IPS DF 4.7 (cell line): ENCODE results near the gene OPCML.
A peak's percentile ranks its signal among the peaks of the same experiment; 100 is the strongest.

ENCODE experiments used
- DNase-seq: peaks from one replicate; pipeline ENCODE4 v3.0.0-alpha.2; 2013; ENCODE audit warnings: low spot score; ENCODE audit errors: extremely low read depth

OPCML gene

GRCh38 chr11:132588366-132588765 lies 943.9 kb downstream of the OPCML start:
- DNase-seq, result no peak

DNA sequence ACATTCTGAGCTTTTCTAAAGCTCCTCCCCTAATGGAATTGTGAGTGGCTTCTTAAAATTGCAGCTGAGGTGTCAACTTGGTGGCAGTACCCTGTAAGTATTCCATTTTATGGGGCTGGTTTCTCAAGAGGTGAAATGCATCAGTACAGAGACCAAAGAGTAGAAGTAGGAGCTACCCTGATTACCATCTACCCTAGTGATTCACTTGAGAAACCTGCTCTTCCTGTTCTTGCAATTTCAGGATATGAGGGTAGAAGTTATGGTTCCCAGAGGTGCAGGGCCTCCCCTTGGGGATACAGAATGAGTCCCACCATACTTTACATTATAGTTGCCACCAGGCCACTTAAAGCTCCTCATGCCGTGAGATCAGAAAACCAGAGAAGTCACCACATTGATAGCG lies 944.6 kb downstream of the OPCML start:
- no peak for DNase-seq

DNA sequence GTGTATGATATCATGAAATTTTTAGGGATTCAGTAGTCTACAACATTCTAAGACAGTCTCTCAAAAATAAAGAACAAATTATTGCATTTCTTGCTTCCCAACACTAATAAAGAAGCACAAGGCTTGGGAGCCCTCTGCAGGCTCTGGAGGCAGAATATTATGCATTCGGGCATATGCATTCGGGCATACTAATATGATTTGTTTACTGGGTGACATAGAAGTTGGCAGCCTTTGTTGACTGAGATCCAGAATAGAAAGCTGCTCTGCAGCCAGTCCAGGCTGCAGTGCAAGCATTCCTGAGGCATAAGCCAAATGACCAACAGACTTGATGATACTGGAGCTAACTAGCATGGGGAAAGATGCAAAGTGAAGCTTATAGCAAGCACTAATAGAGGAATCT lies 945.5 kb downstream of the OPCML start:
- DNase-seq, result no peak

- no peak for DNase-seq
Observed at GRCh38 chr11:132579634-132580327, 952.5 kb downstream of the OPCML start.

DNA sequence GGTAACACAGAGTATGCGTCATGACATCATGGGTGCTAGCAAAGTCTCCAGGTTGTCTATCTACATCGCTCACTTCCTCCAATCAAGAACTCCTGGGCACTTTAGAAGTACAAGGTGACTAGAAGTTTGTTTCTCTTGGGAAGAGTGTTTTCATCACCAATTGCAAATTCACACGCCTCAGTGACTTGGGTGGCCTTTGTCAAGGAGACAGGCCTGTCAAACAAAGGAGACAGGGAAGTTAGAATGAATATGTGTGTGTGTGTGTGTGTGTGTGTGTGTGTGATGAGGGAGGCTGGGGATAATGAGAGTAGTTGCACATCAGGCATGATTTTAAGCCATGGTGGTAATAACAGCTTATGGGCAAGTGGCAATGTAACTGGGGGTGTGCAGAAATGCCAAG lies 953.2 kb downstream of the OPCML start:
- DNase-seq, result no peak

DNA sequence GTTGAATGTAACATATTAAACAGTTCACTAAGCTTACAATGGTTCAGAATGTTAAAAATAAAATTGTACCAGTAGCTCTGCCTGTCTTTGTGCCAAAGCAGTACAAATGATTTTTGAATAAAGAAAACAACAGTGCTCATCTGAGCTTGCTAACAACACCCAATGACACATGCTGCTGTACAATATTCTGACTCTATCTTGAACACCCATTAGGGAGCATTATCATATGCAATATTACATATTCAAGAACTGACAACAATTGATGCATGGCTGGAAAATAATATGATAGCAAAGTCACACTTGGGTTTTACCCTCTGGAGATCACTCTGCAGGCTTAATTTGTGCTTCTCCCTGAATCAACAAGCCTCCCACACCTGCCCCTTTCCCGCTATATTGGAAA lies 953.7 kb downstream of the OPCML start:
- DNase-seq, result no peak

DNA sequence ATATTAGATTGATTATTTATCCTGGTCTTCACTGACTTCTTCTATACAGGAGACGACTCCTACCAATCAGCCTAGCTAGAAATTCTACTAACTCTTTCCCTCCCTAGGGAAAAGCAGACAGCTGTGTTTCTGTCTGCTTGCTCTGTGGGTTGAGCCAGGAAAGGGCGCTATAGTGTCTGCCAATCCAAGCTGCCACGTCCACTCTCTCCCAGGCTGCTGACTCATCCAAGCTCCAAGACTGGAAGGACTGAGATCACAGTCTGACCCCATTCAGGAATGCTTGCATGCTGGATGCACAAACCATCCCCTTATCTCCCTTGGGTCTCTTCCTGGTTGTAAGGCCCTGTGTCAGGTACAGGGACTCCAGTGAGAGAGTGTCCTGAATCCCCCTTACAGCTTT lies 955.6 kb downstream of the OPCML start:
- peak; percentile 9 for DNase-seq

DNA sequence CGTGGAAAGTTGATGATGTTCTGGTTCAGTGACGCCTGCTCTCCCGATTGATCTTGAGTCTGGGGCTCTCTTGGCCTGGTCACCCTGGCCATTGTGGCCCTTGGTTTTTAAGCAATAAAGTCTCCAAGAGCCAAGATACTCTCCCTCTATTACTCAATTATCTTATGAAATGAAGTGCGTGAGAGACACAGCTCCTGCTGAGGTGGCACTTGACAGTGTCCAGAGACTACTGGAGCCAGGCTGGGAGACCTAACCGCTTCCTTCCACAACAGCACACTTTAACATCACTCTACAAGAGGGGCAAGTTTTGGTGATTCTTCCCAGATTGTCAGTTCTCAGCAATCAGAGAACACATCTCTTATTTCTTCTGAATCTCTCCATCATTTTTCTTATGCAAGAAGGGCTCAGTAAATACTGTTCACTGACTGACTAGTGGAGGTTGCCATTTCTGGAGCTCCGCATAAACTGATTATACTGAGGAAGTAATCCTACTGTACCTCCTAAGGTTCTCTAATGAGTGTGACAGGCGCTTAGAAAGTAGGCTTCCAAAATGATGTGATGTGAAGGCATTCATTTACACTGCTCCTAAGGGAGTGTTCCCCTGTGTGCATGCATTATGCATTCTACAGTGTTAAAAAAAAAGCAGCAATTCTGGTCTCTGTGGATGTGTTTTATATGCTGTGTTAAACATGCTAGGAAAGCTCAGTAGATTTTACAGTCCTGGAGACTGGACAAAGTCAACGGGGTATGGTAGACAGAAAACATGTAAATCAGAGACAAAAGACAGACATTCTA lies 968.0 kb downstream of the OPCML start:
- no peak for DNase-seq

DNA sequence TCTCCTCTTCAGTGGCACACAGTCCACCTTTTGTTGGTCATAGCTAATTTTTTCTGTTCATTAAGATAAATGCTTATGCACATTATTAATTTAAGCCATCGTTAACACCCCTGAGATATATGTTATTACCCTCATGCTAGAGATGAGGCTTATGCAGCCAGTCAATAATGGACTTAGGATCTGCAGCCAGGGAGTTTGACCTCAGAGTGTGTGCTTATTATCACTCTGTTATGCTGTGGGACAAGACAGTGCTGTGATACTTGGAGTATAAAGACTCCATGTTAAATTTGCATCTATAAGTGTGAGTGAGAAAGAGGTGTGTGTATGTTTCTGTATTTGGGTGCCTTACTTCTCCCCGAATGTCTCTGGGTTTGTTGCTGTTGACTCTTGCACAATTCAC lies 969.3 kb downstream of the OPCML start:
- DNase-seq, result no peak

GRCh38 chr11:132561937-132562336 lies 970.4 kb downstream of the OPCML start:
- no peak for DNase-seq

DNA sequence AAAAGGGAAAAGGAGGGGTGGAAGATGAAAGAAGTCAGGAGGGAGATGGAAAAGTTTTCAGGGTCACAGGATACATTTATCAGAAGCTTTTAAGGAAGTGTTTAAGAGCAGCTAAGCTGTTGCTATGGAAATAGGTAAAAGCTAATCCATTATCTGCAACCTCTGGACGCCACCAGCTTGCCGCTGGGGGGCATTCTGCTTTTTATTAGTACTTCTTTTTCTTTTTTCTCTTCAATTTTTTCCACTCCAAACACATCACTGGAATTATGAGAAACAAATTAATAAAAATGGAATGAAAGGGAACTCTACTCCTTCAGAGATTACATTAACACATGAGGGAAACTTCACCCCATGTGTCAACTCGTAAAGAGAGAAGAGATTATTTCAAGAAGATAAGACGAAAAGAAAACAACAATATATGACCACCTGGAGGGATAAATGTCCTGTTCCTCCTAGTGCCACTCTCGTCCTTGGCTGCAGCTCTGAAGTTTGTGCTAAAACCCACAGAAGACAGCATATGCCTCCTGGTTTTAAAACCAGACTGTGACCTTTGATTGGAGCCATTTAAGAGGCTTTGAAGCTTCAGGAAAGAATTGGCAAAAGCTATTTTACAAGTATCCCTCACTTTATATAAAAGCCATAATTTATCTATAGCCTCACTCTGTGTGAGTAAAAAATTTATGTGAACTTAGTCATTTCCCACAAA lies 972.8 kb downstream of the OPCML start:
- DNase-seq, result no peak

GRCh38 chr11:132556316-132556715 lies 976.0 kb downstream of the OPCML start:
- DNase-seq, result no peak

GRCh38 chr11:132555617-132556016 lies 976.7 kb downstream of the OPCML start:
- no peak for DNase-seq

- no peak for DNase-seq
Observed at GRCh38 chr11:132551016-132551415, 981.3 kb downstream of the OPCML start.

DNA sequence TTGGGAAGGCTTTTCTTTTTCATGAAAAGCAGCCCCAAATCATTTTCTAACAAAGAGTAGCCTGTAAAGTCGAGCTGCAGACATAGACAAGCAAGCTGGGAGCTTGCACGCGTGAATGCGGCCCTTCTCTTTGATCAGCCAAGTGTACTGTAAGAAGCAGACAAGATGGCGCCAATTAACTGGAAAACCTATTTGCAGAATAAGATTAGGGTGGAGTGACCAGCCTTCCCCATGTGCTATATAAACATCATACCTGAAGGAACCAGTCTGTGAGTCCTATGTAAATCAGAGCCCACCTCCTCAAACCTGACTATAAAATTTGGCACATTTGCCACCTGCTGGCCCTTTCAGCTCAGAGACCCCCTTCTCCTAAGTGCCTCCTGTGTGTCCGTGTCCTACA lies 982.7 kb downstream of the OPCML start:
- no peak for DNase-seq

DNA sequence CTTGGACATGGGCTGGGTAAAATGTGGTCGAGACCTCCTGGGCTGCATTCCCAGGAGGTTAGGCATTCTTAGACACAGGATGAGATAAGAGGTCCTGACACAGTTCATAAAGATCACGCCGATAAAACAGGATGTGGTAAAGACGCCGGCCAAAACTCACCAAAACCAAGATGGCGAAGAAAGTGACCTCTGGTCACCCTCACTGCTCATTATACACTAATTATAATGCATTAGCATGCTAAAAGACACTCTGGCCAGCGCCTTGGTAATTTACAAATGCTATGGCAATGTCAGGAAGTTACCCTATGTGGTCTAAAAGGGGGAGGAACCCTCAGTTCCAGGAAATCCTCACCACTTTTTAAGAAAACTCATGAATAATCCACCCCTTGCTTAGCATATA lies 983.3 kb downstream of the OPCML start:
- DNase-seq, result no peak

DNA sequence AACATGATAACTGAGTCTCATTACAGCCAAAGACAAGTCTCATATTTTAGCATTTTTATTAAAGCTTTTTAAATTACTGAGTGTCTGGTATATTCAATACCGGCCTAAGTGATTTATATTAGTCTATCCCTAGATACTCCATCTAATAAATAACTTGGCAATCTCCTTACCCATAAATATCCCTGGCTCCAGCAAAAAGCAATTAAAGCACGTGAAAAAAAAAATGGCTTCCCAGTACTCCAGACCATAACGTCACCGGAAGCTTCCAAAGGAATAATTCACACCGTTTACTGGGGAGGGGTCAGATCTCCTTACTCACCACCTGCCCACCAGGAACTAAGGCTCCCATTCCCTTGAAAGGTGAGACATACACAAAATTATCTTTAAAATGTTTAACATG lies 988.3 kb downstream of the OPCML start:
- no peak for DNase-seq

- DNase-seq, result no peak
Observed at GRCh38 chr11:132541794-132542193, 990.5 kb downstream of the OPCML start.

DNA sequence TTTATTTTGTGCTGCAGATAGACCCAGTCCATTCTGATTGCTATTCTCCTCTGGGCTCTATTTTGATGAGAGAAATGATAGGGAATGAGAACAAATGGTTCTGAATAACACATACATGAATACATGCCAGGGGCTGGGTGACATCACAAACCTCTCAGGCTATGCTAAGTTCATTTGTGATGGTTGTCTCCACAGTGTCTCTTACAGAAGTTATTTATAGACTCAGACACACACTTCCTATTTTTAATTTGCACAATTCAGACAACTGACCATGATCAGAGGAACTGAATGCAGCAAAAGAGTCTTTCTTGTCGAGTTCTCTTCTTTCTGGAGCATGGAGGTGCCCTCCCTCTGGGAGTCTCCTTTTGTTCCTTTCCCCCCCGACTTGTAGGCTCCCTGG lies 991.7 kb downstream of the OPCML start:
- no peak for DNase-seq

GRCh38 chr11:132539590-132540368 lies 992.5 kb downstream of the OPCML start:
- no peak for DNase-seq

DNA sequence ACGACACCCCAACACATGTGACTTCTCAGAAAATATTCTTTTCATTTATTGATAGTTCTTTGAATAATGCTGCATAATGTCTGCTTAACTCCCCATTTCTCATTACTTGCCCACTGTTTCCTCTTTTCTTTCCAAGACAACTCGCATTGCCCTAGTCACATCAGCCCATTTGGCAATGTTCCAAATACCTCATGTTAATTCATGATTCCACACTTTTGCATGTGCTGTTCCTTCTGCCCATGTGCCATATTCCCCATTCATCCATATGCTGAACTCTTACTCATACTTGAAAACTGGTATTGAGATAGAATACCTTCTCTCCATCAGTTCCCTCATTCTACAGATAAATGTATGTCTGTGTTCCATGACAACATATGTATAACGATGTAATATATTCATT lies 993.7 kb downstream of the OPCML start:
- no peak for DNase-seq

DNA sequence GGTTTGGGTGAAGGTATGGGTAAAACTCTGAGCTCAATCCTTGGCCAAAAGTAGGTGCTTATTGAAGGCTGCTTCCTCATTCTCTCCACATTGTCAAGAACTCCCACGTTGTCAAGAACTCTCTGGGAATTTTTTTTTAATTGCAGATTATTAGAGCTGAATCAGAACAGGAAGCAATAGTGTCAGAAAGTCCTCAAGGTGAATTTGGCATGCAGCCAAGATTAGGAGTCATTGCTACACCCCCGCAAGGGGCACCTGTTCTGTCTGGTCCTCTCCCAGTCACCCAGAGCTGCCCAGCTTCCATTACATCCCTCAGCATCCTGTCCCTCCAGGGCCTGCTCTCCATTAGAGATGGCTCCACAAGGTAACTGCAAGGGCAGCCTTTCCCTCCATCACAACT lies 996.5 kb downstream of the OPCML start:
- DNase-seq, result no peak
